ENCODE measurements around the gene MTHFSD.
A peak's percentile ranks its signal among the peaks of the same experiment; 100 is the strongest.

Gene MTHFSD

GRCh38 chr16:86568677-86569623 is 13.9 kb upstream of the MTHFSD start:
- no peak for DNase-seq

GRCh38 chr16:86567701-86568581 is 12.9 kb upstream of the MTHFSD start:
- DNase-seq, result peak in 1 of 2 experiments; percentile 10

- no peak for DNase-seq
These were observed 12.1 kb upstream of the MTHFSD start for GRCh38 chr16:86566966-86567700.

- DNase-seq, result peak; percentile 55 to 68
These were observed 11.5 kb upstream of the MTHFSD start, which contains the start of gene FOXC2 for GRCh38 chr16:86566601-86566965. FOXC2 (plus strand) TSS chr16:86566829; CDS start chr16:86567336, 507 bp downstream.

GRCh38 chr16:86565644-86566511 is 10.8 kb upstream of the MTHFSD start:
- DNase-seq, result no peak

GRCh38 chr16:86565181-86565631 is 10.2 kb upstream of the MTHFSD start:
- no peak for DNase-seq

GRCh38 chr16:86563469-86564345 is 8.7 kb upstream of the MTHFSD start:
- peak; percentile 91 for DNase-seq

GRCh38 chr16:86562356-86562755 is 7.3 kb upstream of the MTHFSD start:
- DNase-seq, result no peak

- no peak for DNase-seq
These were observed 4.8 kb upstream of the MTHFSD start for GRCh38 chr16:86559802-86560305.

- no peak for DNase-seq
These were observed 3.5 kb upstream of the MTHFSD start for GRCh38 chr16:86558355-86559193.

- no peak for DNase-seq
These were observed 2.6 kb upstream of the MTHFSD start for GRCh38 chr16:86557587-86557986.

- no peak for DNase-seq
These were observed 1.5 kb upstream of the MTHFSD start for GRCh38 chr16:86556576-86556975.

GRCh38 chr16:86555704-86556075 is 655 bp upstream of the MTHFSD start:
- DNase-seq, result no peak

- no peak for DNase-seq
These were observed 477 bp downstream of the MTHFSD start for GRCh38 chr16:86554599-86554916.

- no peak for DNase-seq
These were observed 1.7 kb downstream of the MTHFSD start for GRCh38 chr16:86553356-86553755.

GRCh38 chr16:86550281-86550680 is 4.8 kb downstream of the MTHFSD start:
- DNase-seq, result no peak

GRCh38 chr16:86549893-86550190 is 5.2 kb downstream of the MTHFSD start:
- DNase-seq, result no peak

- peak in 1 of 2 experiments; percentile 41 for DNase-seq
These were observed 5.8 kb downstream of the MTHFSD start for GRCh38 chr16:86549076-86549892.

- DNase-seq, result no peak
These were observed 7.7 kb downstream of the MTHFSD start for GRCh38 chr16:86547286-86547685.

Measured in activated CD4-positive, alpha-beta T cell treated with anti-CD3 and anti-CD28 coated beads, Interleukin-2, amount 50 U/mL, for 48 hours (primary cell).